Fibroblast of upper back skin (primary cell): ENCODE results near the gene CANX.
"Not testable (repeated sequence)": the region's sequence is repeated elsewhere in the genome, so short reads cannot be mapped to it uniquely, and the experiment has no call there.

Experiments used
- DNase-seq: peaks from one replicate; pipeline ENCODE4 v3.0.0-alpha.2; 2013

CANX gene

GRCh38 chr5:179700401-179700918 is 1.7 kb downstream of the CANX start:
- DNase-seq, result no peak

GRCh38 chr5:179716286-179716685 is 17.5 kb downstream of the CANX start:
- no peak for DNase-seq

- no peak for DNase-seq
These were observed 21.5 kb downstream of the CANX start for GRCh38 chr5:179720222-179720621.

GRCh38 chr5:179724163-179724562 is 25.4 kb downstream of the CANX start:
- DNase-seq, result no peak

- no peak for DNase-seq
These were observed 28.3 kb downstream of the CANX start for GRCh38 chr5:179727106-179727505.

- no peak for DNase-seq
These were observed 30.5 kb downstream of the CANX start for GRCh38 chr5:179729303-179729702.

GRCh38 chr5:179729727-179730126 is 31.0 kb downstream of the CANX start:
- no peak for DNase-seq

- no peak for DNase-seq
These were observed 31.6 kb downstream of the CANX start for GRCh38 chr5:179730356-179730755.

- DNase-seq, result no peak
These were observed 32.1 kb downstream of the CANX start for GRCh38 chr5:179730852-179731251.

- DNase-seq, result peak; percentile 79
These were observed 33.1 kb downstream of the CANX start for GRCh38 chr5:179731791-179732411.

GRCh38 chr5:179732412-179732917 is 33.7 kb downstream of the CANX start, which contains the start of gene MAML1:
Gene MAML1, plus strand, starts transcription at chr5:179732822. Its CDS starts 291 bp downstream, at chr5:179733113.
- peak; percentile 100 for DNase-seq

GRCh38 chr5:179732918-179733771 is 34.4 kb downstream of the CANX start:
- peak; percentile 16 for DNase-seq

- DNase-seq, result no peak
These were observed 35.0 kb downstream of the CANX start for GRCh38 chr5:179733772-179734126.

- DNase-seq, result no peak
These were observed 35.9 kb downstream of the CANX start for GRCh38 chr5:179734536-179735164.

- DNase-seq, result no peak
These were observed 40.0 kb downstream of the CANX start for GRCh38 chr5:179738742-179739141.

- DNase-seq, result not testable (repeated sequence)
These were observed 45.3 kb downstream of the CANX start for GRCh38 chr5:179744106-179744505.

- DNase-seq, result no peak
These were observed 48.1 kb downstream of the CANX start for GRCh38 chr5:179746872-179747271.

- DNase-seq, result no peak
These were observed 49.0 kb downstream of the CANX start for GRCh38 chr5:179747811-179748210.

- no peak for DNase-seq
These were observed 51.2 kb downstream of the CANX start for GRCh38 chr5:179749857-179750508.

- DNase-seq, result no peak
These were observed 55.2 kb downstream of the CANX start for GRCh38 chr5:179753971-179754370.

GRCh38 chr5:179755022-179755421 is 56.3 kb downstream of the CANX start:
- no peak for DNase-seq

- no peak for DNase-seq
These were observed 60.2 kb downstream of the CANX start for GRCh38 chr5:179758955-179759354.
